Right lobe of liver (tissue), 6 donors: ENCODE measurements around the gene SH3RF3. TPM values are rescaled to one million over a fixed set of nuclear protein-coding genes. Genes with fewer than 3 reads are reported as not detected.
A peak's percentile ranks its signal among the peaks of the same experiment; 100 is the strongest.

Source experiments
- ATAC-seq, 4 donors: fragments of 200-7000 bp; cut with Tn5 transposase; one replicate each; pipeline ENCODE4 v1.9.1; 2020; ENCODE audit warnings: mild to moderate bottlenecking in 4 of 4, moderate library complexity in 4 of 4
- DNase-seq, 3 donors: peaks; one replicate each; pipeline ENCODE4 v3.0.0-alpha.2; 2020
- H3K27ac ChIP-seq, 3 donors: fragments of 200-600 bp; one replicate each; pipeline ENCODE4 v1.8.0; 2022
- H3K27me3 ChIP-seq, 2 donors: fragments of 200-600 bp; one replicate each; pipeline ENCODE4 v1.8.0; 2022
- H3K36me3 ChIP-seq, 4 donors: fragments of 200-600 bp; sonication (generic) in 1 of 4; one replicate each; pipeline versions ENCODE4 v1.5.1 to v1.8.0; 2017 to 2022; ENCODE audit warnings: control low read depth in 1 of 4
- H3K4me1 ChIP-seq, 4 donors: fragments of 200-600 bp; sonication (generic) in 1 of 4; one replicate each; pipeline versions ENCODE4 v1.5.1 to v1.8.0; 2017 to 2022; ENCODE audit warnings: control low read depth in 1 of 4
- H3K4me3 ChIP-seq, 3 donors: fragments of 200-600 bp; one replicate each; pipeline ENCODE4 v1.8.0; 2022
- H3K9me3 ChIP-seq, 4 donors: fragments of 200-600 bp; sonication (generic) in 1 of 4; one replicate each; pipeline versions ENCODE4 v1.5.1 to v1.8.0; 2017 to 2022; ENCODE audit warnings: control low read depth in 1 of 4
- POLR2A ChIP-seq: fragments of 450-650 bp; IDR thresholded peaks from one replicate; pipeline ENCODE4 v1.6.1; 2017; ENCODE audit warnings: antibody characterized with exemption, mild to moderate bottlenecking
- WGBS: methylation state at CpG from one replicate; pipeline ENCODE4 v1.1.6; 2018; ENCODE audit warnings: low coverage, low lambda C conversion rate; ENCODE audit not compliant: insufficient coverage; ENCODE audit errors: missing lambda C conversion rate; 5-methylcytosine and 5-hydroxymethylcytosine counted together
- intact Hi-C, 2 donors: fragments of 100-400 bp; cut with DNase I; formaldehyde crosslinking; loops; one replicate each; pipeline versions ENCODE4 v1.11.2 to v1.14.1; 2022
- total RNA-seq, 6 experiments: library from RNA; depleted of rRNA in 2 of 6; stranded (reverse); fragments of >200 nt in 2 of 6; fragmentation: NEBNext Ultra II Directional in 3 of 6; extraction: Animal tissue kit (Norgen Biotek cat#: 25700) in 3 of 6; gene quantifications; one replicate each; pipeline versions ENCODE4 v1.1.0 to v1.2.4, GENCODE V29; 2016 to 2023
- TF ChIP-seq, protein P1 (sequence below), 4 donors: fragments of 200-600 bp in 3 of 4; fragments of 450-650 bp in 1 of 4; IDR thresholded peaks; one replicate each; pipeline versions ENCODE4 v1.5.1 to v1.8.0; 2016 to 2022; ENCODE audit warnings: antibody characterized with exemption in 4 of 4, mild to moderate bottlenecking in 2 of 4
- donor health status: DM: no; HTN: yes; CAD: no.
- donor health status: DM: no; HTN: no; CAD: no.
- donor health status: DM: no; HTN: no; CAD: no.
- donor health status: DM: no; HTN: yes; CAD: no.
- donor health status: DM: no; HTN: yes; CAD: no.

SH3RF3 gene
- total RNA-seq, 6 experiments from 2014 or later, result 0.68 to 1.6 (median 1.2) TPM

DNA sequence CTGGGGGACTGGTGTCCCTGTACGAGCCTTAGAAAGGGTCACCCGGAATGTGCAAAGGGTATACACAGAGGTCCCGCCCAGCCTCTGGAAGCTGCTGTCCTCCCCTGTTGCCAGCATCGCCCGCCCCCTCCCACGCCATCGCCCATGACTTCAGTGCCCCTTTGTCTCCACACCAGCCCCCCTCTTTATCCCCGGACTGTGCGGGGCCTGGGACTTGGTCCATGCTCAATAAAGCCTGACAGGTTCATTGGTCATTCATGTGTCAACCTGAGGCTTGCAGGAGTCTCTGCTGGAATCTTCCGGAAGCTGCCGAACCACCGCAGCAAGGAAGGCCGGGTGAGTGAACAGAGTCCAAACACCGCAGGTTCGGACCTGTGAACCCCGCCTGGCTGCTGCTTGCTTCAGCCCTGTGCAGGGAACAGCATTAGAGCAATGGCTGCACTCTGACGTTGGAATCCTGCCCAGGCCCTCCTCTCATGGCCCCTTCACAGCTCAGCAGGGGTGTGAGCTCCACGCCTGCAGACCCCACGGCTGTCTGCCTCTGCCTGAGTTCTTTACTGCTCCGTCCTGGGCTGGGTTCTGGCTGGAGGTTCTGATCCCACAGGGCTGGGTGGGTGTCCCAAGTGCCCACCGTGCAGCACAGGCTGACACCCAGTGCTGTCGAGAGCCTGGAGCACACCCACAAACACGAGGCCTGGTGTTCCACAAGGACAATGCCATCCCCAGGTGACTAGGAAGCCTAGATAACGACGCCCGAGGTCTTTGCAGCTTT is 388.3 kb downstream of the SH3RF3 start:
- Histone ChIP-seq H3K4me3 (no peak overlapping the region), H3K4me1 (peaks cover 0 to 4% (median 0%) of the 10 kb centered on the region in 4 donors), H3K27ac (no peak overlapping the region), H3K36me3 (no peaks in the 10 kb centered on the region), H3K9me3 (no peaks in the 10 kb centered on the region), H3K27me3 (no peaks in the 10 kb centered on the region)
- 87% methylated on average over 3 of the region's 26 CpGs for WGBS
- intact Hi-C loops, result no loop called here
- DNase-seq (no peak), ATAC-seq (no peak)
- no peak for TF ChIP-seq POLR2A
- TF ChIP-seq, protein P1, sequence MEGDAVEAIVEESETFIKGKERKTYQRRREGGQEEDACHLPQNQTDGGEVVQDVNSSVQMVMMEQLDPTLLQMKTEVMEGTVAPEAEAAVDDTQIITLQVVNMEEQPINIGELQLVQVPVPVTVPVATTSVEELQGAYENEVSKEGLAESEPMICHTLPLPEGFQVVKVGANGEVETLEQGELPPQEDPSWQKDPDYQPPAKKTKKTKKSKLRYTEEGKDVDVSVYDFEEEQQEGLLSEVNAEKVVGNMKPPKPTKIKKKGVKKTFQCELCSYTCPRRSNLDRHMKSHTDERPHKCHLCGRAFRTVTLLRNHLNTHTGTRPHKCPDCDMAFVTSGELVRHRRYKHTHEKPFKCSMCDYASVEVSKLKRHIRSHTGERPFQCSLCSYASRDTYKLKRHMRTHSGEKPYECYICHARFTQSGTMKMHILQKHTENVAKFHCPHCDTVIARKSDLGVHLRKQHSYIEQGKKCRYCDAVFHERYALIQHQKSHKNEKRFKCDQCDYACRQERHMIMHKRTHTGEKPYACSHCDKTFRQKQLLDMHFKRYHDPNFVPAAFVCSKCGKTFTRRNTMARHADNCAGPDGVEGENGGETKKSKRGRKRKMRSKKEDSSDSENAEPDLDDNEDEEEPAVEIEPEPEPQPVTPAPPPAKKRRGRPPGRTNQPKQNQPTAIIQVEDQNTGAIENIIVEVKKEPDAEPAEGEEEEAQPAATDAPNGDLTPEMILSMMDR (IDR thresholded peaks at IDR 0.05), result no peak

DNA sequence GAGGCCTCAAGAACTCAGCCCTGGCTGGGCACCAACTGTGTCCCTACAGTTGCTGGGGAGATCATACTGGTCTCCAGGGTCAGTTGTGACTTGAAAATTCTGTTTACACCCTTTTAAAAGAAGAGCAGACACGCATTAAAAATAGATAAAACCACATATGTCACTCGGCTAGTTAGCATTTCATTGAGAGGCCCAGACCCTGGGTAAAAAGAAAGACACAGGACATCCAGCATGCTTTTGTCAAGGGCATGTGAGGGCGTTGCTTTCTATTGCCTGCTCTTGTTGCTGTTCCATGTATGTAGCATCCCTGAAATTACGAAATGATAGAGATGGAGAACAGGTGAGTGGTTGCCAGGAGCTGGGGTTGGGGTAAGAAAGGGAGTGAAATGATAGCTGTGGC is 390.5 kb downstream of the SH3RF3 start:
- H3K36me3 ChIP-seq, result no peaks in the 10 kb centered on the region
- peaks cover 0 to 4% (median 0%) of the 10 kb centered on the region in 4 donors for H3K4me1 ChIP-seq
- H3K9me3 ChIP-seq, result no peaks in the 10 kb centered on the region
- intact Hi-C loops, result no loop called here
- TF ChIP-seq POLR2A, result no peak
- TF ChIP-seq, protein P1 (IDR thresholded peaks at IDR 0.05), result no peak
- 77% methylated on average over 4 of the region's 4 CpGs for WGBS
- ATAC-seq (no peak), DNase-seq (peak in 1 of 3 donors; percentile 10)
- no peaks in the 10 kb centered on the region for H3K27me3 ChIP-seq
- H3K4me3 ChIP-seq, result no peak overlapping the region
- no peak overlapping the region for H3K27ac ChIP-seq

GRCh38 chr2:109521233-109522062 is 392.4 kb downstream of the SH3RF3 start:
- no peak overlapping the region for H3K4me3 ChIP-seq
- TF ChIP-seq POLR2A, result no peak
- TF ChIP-seq, protein P1 (IDR thresholded peaks at IDR 0.05), result no peak
- H3K4me1 ChIP-seq, result peaks cover 0 to 4% (median 0%) of the 10 kb centered on the region in 4 donors
- no peaks in the 10 kb centered on the region for H3K36me3 ChIP-seq
- DNase-seq (peak in 1 of 3 donors; percentile 32), ATAC-seq (peak in 2 of 4 donors; percentile 19 to 35)
- no peaks in the 10 kb centered on the region for H3K27me3 ChIP-seq
- H3K9me3 ChIP-seq, result no peaks in the 10 kb centered on the region
- WGBS, result 53% methylated on average over 12 of the region's 20 CpGs
- intact Hi-C loops, result no loop called here
- no peak overlapping the region for H3K27ac ChIP-seq

- ATAC-seq, result peak in 3 of 4 donors; percentile 31 to 52 (median 46)
- H3K4me1 ChIP-seq, result peaks cover 0 to 4% (median 0%) of the 10 kb centered on the region in 4 donors
- no peaks in the 10 kb centered on the region for H3K36me3 ChIP-seq
- TF ChIP-seq, protein P1 (IDR thresholded peaks at IDR 0.05), result no peak
- no peak for TF ChIP-seq POLR2A
- intact Hi-C loops, result no loop called here
- no peak overlapping the region for H3K4me3 ChIP-seq
- 65% methylated on average over 7 of the region's 7 CpGs for WGBS
- H3K27me3 ChIP-seq, result no peaks in the 10 kb centered on the region
- no peak overlapping the region for H3K27ac ChIP-seq
- H3K9me3 ChIP-seq, result no peaks in the 10 kb centered on the region
- DNase-seq, result no peak
Observed at GRCh38 chr2:109522063-109522374, 393.0 kb downstream of the SH3RF3 start.
